Keratinocyte (primary cell): Measurements from ENCODE around the gene CHD9NB.

Experiments used
- CTCF ChIP-seq, 3 experiments: IDR thresholded peaks in 1 of 3; conservative IDR thresholded peaks in 1 of 3; optimal IDR thresholded peaks in 1 of 3; 2 replicates in 2 of 3; 3 replicates in 1 of 3; pipeline versions ENCODE3 to v1.5.1; 2011; ENCODE audit warnings: low read length in 3 of 3, mild to moderate bottlenecking in 3 of 3, moderate library complexity in 2 of 3, control low read depth in 1 of 3, inconsistent platforms in 1 of 3; ENCODE audit not compliant: insufficient read depth in 2 of 3; ENCODE audit errors: extremely low read depth in 1 of 3
- EZH2 ChIP-seq: IDR thresholded peaks from one replicate; pipeline ENCODE4 v1.6.1; 2012; ENCODE audit warnings: inconsistent platforms, mild to moderate bottlenecking, low read length, moderate library complexity

GRCh38 chr16:53024045-53024444 is 28.7 kb downstream of the CHD9NB start:
- TF ChIP-seq CTCF (optimal IDR thresholded peaks at IDR 0.05 in 1 of 3, IDR thresholded peaks at IDR 0.05 in 1 of 3, conservative IDR thresholded peaks at IDR 0.05 in 1 of 3; ENCODE audit: extremely low read depth in 1 of 3, insufficient read depth in 2 of 3, low read length in 3 of 3) (no peak), EZH2 (no peak)
